HepG2 (cell line): ENCODE data around the gene RPS6KB1. TPM values are rescaled to one million over a fixed set of nuclear protein-coding genes. Genes with fewer than 3 reads are reported as not detected.

Experiments
- AGO2 ChIP-seq: fragments of 200-400 bp; formaldehyde crosslinking; optimal IDR thresholded peaks from 2 replicates; pipeline ENCODE3; 2017; ENCODE audit warnings: mild to moderate bottlenecking, low read depth, low read length, moderate library complexity
- BATF2 ChIP-seq: sonication (generic); formaldehyde crosslinking; IDR thresholded peaks from 2 replicates; pipeline ENCODE4 v1.8.0; 2022; ENCODE audit warnings: mild to moderate bottlenecking, missing genetic modification reagents, moderate library complexity
- CENPX ChIP-seq: sonication (generic); formaldehyde crosslinking; IDR thresholded peaks from 2 replicates; pipeline ENCODE4 v1.9.0; 2021; ENCODE audit warnings: mild to moderate bottlenecking, missing genetic modification reagents, moderate library complexity
- ETS1 ChIP-seq: sonication (generic); formaldehyde crosslinking; IDR thresholded peaks from 2 replicates; pipeline ENCODE4 v1.4.0; 2020; ENCODE audit warnings: missing genetic modification reagents
- ETV5 ChIP-seq: IDR thresholded peaks from 2 replicates; pipeline ENCODE4 v1.6.1; 2018; ENCODE audit warnings: missing biosample characterization, missing genetic modification reagents, inconsistent platforms, borderline replicate concordance
- GTF3A ChIP-seq: sonication (generic); formaldehyde crosslinking; conservative IDR thresholded peaks from 2 replicates; pipeline ENCODE4 v1.4.0; 2020; ENCODE audit warnings: mild to moderate bottlenecking, missing genetic modification reagents
- HNF1A ChIP-seq, 2 experiments: sonication (generic) in 1 of 2; formaldehyde crosslinking in 1 of 2; IDR thresholded peaks; 2 replicates each; pipeline versions ENCODE4 v1.4.0 to v1.6.1; 2016 to 2020; ENCODE audit warnings: borderline replicate concordance in 1 of 2, low read depth in 1 of 2, mild to moderate bottlenecking in 1 of 2, missing genetic modification reagents in 1 of 2
- ISX ChIP-seq: sonication (generic); formaldehyde crosslinking; conservative IDR thresholded peaks from 2 replicates; pipeline ENCODE4 v1.5.0; 2020; ENCODE audit warnings: missing genetic modification reagents
- NFATC3 ChIP-seq: sonication (generic); formaldehyde crosslinking; IDR thresholded peaks from 2 replicates; pipeline ENCODE4 v1.5.1; 2020; ENCODE audit warnings: mild to moderate bottlenecking, missing genetic modification reagents
- PLRG1 ChIP-seq: fragments of 450-650 bp; conservative IDR thresholded peaks from 2 replicates; pipeline ENCODE4 v1.6.1; 2016
- POGK ChIP-seq: sonication (generic); formaldehyde crosslinking; conservative IDR thresholded peaks from 2 replicates; pipeline ENCODE4 v1.8.0; 2022; ENCODE audit warnings: mild to moderate bottlenecking, moderate library complexity, missing genetic modification reagents
- PRDM4 ChIP-seq: sonication (generic); formaldehyde crosslinking; IDR thresholded peaks from 2 replicates; pipeline ENCODE4 v1.9.0; 2021; ENCODE audit warnings: missing genetic modification reagents, borderline replicate concordance
- TSC22D2 ChIP-seq: sonication (generic); formaldehyde crosslinking; IDR thresholded peaks from 2 replicates; pipeline ENCODE4 v1.5.1; 2020; ENCODE audit warnings: missing genetic modification reagents, mild to moderate bottlenecking, borderline replicate concordance
- ZNF224 ChIP-seq: sonication (generic); formaldehyde crosslinking; IDR thresholded peaks from 2 replicates; pipeline ENCODE4 v1.5.0; 2020; ENCODE audit warnings: mild to moderate bottlenecking, missing genetic modification reagents
- ZNF558 ChIP-seq: sonication (generic); formaldehyde crosslinking; IDR thresholded peaks from 2 replicates; pipeline ENCODE4 v1.9.0; 2022; ENCODE audit warnings: mild to moderate bottlenecking, missing genetic modification reagents, borderline replicate concordance
- ZNF747 ChIP-seq: sonication (generic); formaldehyde crosslinking; IDR thresholded peaks from 2 replicates; pipeline ENCODE4 v1.8.1; 2023; ENCODE audit warnings: missing genetic modification reagents, mild to moderate bottlenecking, borderline replicate concordance
- ZNF761 ChIP-seq: sonication (generic); formaldehyde crosslinking; conservative IDR thresholded peaks from 2 replicates; pipeline ENCODE4 v1.4.0; 2020; ENCODE audit warnings: mild to moderate bottlenecking, missing genetic modification reagents
- ZSCAN9 ChIP-seq: IDR thresholded peaks from 2 replicates; pipeline ENCODE4 v1.6.1; 2016; ENCODE audit warnings: borderline replicate concordance
- polyA plus RNA-seq, 8 experiments: library from polyadenylated mRNA; depleted of rRNA in 3 of 8; stranded (reverse) in 7 of 8; unstranded in 1 of 8; fragments of >200 nt; fragmentation: Illumina TruSeq in 4 of 8; extraction: Trizol in 4 of 8; gene quantifications; 2 replicates each; pipeline versions ENCODE4 v1.2.1 to v1.2.3, GENCODE V29; 2011 to 2016; ENCODE audit warnings: low read depth in 4 of 8, missing spikeins in 1 of 8, mixed read lengths in 1 of 8; ENCODE audit not compliant: insufficient read depth in 1 of 8
- total RNA-seq, 5 experiments: library from RNA; depleted of rRNA; stranded (reverse); fragments of >200 nt; fragmentation: Illumina TruSeq; extraction: Trizol; gene quantifications; 2 replicates each; pipeline ENCODE4 v1.2.3, GENCODE V29; 2016; ENCODE audit warnings: low read depth in 1 of 5

The RPS6KB1 gene
- total and polyA plus RNA-seq, 2 of the 13 experiments (the other 11 are each of a cell fraction or from before 2014, with no cell fraction given), result 16.5 to 42.2 TPM

- TF ChIP-seq ETS1 (CRISPR knock-in tag) (no peak), HNF1A (IDR thresholded peaks at IDR 0.05; ENCODE audit: low read depth) (no peak), HNF1A (CRISPR knock-in tag; IDR thresholded peaks at IDR 0.05; ENCODE audit: borderline replicate concordance) (no peak), AGO2 (peak; percentile 46), GTF3A (CRISPR knock-in tag) (no peak), ZSCAN9 (CRISPR knock-in tag) (no peak; the same call in 1 of the 2 replicates), PRDM4 (CRISPR knock-in tag) (no peak), POGK (CRISPR knock-in tag) (no peak), ZNF761 (CRISPR knock-in tag) (no peak), ZNF224 (no peak), ISX (CRISPR knock-in tag) (no peak), ZNF747 (CRISPR knock-in tag) (peak; percentile 69; the same call in 1 of the 2 replicates), ZNF558 (CRISPR knock-in tag) (no peak; the same call in 1 of the 2 replicates), PLRG1 (no peak), CENPX (no peak), ETV5 (CRISPR knock-in tag) (no peak), NFATC3 (no peak), BATF2 (no peak), TSC22D2 (CRISPR knock-in tag) (peak; percentile 63; the same call in 1 of the 2 replicates)
Measured at GRCh38 chr17:59964482-59965328, 71.8 kb downstream of the RPS6KB1 start, which contains the start of gene RNFT1 (continued).
